AG09319 (cell line): ENCODE results near the gene CHCHD6.
"Not testable (repeated sequence)": the region's sequence is repeated elsewhere in the genome, so short reads cannot be mapped to it uniquely, and the experiment has no call there.

ENCODE experiments used
- DNase-seq: peaks from one replicate; pipeline ENCODE4 v3.0.0-alpha.2; 2010; ENCODE audit warnings: low read depth; ENCODE audit errors: extremely low read depth
- TF ChIP-seq, protein P1 (sequence below): IDR thresholded peaks from 2 replicates; pipeline ENCODE4 v1.5.1; 2011; ENCODE audit warnings: low read depth, mild to moderate bottlenecking, inconsistent platforms, low read length, moderate library complexity

Gene CHCHD6

DNA sequence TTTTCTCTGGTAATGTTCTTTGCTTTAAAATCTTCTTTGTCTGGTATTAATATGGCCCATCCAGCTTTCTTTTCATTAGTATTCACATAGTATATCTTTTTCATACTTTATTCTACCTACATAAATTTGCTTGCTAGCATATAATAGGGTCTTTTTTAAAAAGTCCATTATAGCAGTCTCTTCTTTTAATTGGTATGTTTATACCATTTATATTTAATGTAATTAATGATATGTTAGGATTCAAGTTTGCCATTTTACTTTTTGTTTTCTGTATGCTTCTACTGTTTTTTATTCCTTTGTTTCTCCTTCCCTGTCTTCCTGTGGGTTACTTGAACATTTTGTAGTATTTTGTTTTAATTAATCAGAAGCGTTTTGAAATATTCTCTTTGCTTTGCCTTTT, 89.0 kb downstream of the CHCHD6 start:
- TF ChIP-seq, protein P1, sequence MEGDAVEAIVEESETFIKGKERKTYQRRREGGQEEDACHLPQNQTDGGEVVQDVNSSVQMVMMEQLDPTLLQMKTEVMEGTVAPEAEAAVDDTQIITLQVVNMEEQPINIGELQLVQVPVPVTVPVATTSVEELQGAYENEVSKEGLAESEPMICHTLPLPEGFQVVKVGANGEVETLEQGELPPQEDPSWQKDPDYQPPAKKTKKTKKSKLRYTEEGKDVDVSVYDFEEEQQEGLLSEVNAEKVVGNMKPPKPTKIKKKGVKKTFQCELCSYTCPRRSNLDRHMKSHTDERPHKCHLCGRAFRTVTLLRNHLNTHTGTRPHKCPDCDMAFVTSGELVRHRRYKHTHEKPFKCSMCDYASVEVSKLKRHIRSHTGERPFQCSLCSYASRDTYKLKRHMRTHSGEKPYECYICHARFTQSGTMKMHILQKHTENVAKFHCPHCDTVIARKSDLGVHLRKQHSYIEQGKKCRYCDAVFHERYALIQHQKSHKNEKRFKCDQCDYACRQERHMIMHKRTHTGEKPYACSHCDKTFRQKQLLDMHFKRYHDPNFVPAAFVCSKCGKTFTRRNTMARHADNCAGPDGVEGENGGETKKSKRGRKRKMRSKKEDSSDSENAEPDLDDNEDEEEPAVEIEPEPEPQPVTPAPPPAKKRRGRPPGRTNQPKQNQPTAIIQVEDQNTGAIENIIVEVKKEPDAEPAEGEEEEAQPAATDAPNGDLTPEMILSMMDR, result no peak
- no peak for DNase-seq

DNA sequence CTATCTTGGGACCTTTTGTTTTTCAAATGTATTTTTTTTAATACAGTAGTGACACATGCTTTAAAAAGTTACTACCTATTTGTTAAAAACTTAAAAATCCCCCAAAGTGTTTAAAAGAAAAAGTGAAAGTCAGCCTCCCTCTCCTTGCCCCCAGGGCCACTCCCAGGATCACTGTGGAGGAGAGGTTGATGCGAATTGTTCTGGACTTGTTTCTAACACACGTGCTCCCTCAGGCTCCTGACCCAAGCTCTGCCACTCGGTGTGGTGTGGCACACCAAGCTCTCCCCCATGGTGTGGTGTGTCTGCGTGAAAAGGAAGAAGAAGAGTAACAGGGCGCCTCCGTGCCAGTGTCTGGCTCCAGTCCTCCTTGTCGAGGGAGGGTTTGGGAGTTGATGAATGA, 93.5 kb downstream of the CHCHD6 start:
- DNase-seq, result no peak
- TF ChIP-seq, protein P1, result no peak

DNA sequence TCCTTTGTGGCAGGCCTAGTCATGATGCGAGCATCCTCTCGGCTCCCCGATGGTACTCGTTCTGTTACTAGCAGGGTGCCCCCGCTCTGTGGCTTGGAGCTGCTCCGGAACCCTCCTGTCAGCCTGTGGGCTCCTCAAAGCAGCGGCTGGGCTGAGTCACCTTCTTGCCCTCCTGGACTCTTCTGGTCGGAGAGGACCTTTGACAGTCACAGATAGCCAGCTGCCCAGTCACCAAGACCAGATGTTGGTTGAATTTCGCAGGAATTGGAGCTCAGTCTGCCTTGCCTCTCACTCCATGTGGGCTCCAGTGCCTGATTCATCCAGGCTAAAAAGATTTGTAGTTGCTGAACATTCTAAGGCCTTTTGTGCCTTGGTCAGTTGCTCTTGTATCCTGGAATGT, 94.5 kb downstream of the CHCHD6 start:
- no peak for DNase-seq
- TF ChIP-seq, protein P1, result no peak

DNA sequence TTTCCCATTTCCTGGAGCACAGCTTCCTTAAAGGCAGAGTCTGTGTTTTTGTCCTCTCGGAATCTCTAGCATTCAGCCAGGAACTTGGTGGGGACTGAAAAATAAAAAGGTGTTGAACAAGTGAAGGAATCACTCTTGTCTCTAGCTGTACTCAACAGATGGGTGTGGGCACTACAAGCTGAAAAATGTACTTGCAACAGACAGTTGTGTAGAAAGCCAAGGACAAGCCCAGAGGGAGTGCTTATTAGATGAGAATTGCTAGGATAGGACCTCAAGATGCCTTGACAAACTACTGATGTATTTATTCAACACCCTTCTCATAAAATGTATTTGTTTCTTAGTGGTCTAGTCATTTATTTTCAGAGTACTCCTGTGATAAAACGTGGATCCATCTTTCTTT, 95.1 kb downstream of the CHCHD6 start:
- TF ChIP-seq, protein P1, result no peak
- no peak for DNase-seq

DNA sequence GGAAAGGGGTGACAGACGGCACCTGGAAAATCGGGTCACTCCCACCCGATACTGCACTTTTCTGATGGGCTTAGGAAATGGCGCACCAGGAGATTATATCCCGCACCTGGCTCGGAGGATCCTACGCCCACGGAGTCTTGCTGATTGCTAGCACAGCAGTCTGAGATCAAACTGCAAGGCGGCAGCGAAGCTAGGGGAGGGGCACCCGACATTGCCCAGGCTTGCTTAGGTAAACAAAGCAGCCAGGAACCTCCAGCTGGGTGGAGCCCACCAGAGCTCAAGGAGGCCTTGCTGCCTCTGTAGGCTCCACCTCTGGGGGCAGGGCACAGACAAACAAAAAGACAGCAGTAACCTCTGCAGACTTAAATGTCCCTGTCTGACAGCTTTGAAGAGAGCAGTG, 97.3 kb downstream of the CHCHD6 start:
- DNase-seq, result not testable (repeated sequence)

DNA sequence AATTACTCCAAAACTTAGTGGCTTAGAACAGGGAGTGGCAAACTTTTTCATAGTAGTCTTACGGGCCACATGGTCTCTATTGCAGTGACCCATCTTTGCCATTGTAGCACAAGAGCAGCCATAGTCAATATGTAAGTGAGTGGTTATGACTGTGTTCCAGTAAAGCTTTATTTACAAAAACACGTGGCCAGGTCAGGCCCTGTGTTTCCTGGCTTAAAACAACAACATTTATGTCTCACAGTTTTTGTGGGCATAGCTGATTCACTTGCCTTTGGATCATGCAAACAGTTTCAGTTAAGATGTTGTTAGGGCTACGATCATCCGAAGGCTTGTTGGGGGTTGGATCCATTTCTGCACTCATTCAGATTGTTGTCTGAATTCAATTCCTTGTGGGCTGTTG, 103.8 kb downstream of the CHCHD6 start:
- TF ChIP-seq, protein P1, result no peak
- DNase-seq, result no peak

DNA sequence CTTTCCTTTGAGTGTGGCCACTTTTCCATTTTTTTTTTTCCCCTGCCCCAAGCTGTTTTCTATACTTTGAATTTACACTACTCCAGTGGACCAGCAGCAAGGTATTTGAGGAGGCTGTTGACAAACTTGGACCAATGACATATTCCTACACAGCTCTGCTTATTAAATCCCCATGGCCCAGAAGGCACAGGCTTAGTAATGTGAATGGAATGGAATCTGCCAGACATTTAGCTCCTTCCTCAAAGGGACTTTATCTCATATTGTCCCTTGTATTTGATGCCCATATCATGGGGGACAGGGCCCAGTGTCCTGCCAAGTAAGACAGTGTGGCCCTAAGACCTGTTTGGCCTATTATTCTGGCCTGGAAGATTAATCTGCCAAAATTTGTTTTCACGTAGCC, 107.5 kb downstream of the CHCHD6 start:
- DNase-seq, result no peak

DNA sequence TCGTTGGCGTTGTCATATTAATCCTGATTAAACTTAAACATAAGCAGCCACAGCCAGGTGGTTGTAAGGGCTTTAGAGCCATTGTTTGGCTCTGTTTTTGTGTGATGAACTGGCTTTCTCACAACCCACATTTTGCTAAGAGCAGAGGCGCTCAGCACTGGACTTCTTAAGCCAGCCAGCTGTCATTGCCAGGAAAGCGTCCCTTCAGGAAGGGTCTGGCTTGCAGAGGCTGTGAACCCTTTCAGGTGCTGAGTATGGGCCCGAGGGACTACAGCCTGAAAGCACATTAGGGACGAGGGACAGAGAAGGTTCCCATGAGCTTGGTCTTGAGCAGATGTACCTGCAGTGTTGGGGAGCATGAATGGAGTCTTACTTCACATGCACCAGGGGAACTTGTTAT, 112.3 kb downstream of the CHCHD6 start:
- TF ChIP-seq, protein P1, result no peak
- DNase-seq, result no peak

More for the DNA sequence above, 107.5 kb downstream of the CHCHD6 start:
- TF ChIP-seq, protein P1, result no peak
